ENCODE results near the gene ZBTB20. TPM values are rescaled to one million over a fixed set of nuclear protein-coding genes. Genes with fewer than 3 reads are reported as not detected.

The ZBTB20 gene
- total and polyA plus RNA-seq, 2 donors (not counting 1 experiment from before 2014, with no cell fraction given), result 4.0 to 123 TPM

DNA sequence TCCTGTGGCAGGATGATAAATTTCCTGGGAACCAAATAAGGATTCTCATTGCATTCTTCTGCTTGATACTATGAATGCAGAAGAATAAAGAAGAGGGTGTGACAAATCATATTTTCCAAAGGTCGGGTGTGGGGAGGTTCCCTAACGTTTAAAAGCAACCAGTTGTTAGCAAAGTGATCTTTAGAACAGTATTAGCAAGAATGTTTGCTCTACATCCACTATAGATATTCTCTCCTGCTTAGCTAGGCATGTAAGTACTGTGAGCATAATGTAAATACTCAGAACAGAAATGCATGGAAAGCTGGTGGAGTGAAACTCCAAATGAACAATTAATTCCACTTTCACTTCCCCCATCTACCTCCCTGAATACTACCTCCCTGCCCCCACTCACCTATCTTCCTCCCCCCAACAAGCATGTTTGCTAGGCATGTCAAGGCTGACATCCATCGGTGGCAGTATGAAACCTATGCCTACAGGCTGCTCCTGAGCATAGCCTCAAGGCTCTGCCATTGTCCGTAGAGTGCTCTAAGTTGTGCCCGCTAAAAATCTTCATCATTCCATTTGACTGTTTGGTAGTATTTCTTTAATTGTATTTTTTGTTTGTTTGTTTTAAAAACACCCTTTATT is 523.6 kb downstream of the ZBTB20 start:
- Histone ChIP-seq H3K9me3 (ENCODE audit: control extremely low read depth in 1 of 3, control insufficient read depth in 2 of 3, insufficient read depth in 1 of 3, low read length in 2 of 3) (no peaks in the 10 kb centered on the region), H3K27ac (ENCODE audit: low read length in 2 of 2) (no peak overlapping the region), H3K4me1 (ENCODE audit: control insufficient read depth in 2 of 2, insufficient read depth in 2 of 2, low read length in 2 of 2) (peaks cover 4 to 6% of the 10 kb centered on the region in 2 donors), H3K79me2 (ENCODE audit: control insufficient read depth, insufficient read depth, low read length) (no peaks in the 10 kb centered on the region), H3K9ac (ENCODE audit: low read length) (no peak overlapping the region), H2AFZ (ENCODE audit: insufficient read depth, low read depth, low read length, poor library complexity, severe bottlenecking) (no peak overlapping the region), H3K4me2 (replicated peaks; ENCODE audit: low read depth, low read length, poor library complexity, severe bottlenecking) (no peak overlapping the region), H3K27me3 (replicated peaks in 1 of 4; ENCODE audit: control extremely low read depth in 1 of 4, control insufficient read depth in 3 of 4, insufficient read depth in 4 of 4, low read length in 3 of 4) (no peaks in the 10 kb centered on the region), H3K36me3 (replicated peaks in 1 of 2; ENCODE audit: control extremely low read depth in 1 of 2, control insufficient read depth in 1 of 2, extremely low read depth in 1 of 2, insufficient read depth in 2 of 2, low read length in 1 of 2) (peaks cover 2 to 3% of the 10 kb centered on the region in 2 experiments), H4K20me1 (ENCODE audit: control insufficient read depth, insufficient read depth, low read length, poor library complexity, severe bottlenecking) (no peaks in the 10 kb centered on the region), H3K4me3 (ENCODE audit: control extremely low read depth in 1 of 5, extremely low read depth in 1 of 5, insufficient read depth in 1 of 5, low read depth in 2 of 5, low read length in 4 of 5) (no peak overlapping the region)
- Mint-ChIP-seq H3K27ac (no peak overlapping the region), H3K4me1 (peaks cover 25% of the 10 kb centered on the region), H3K4me3 (no peak overlapping the region), H3K9me3 (ENCODE audit: insufficient read depth) (no peaks in the 10 kb centered on the region), H3K27me3 (no peaks in the 10 kb centered on the region)
- WGBS (ENCODE audit: insufficient coverage), result 100% methylated on average over 1 of the region's 5 CpGs
- DNase-seq (peak; percentile 14), ATAC-seq (ENCODE audit: low read depth) (no peak)
- ChIA-PET POLR2A (no interaction called here), CTCF (no interaction called here)
- intact Hi-C loops (cut with micrococcal nuclease), result no loop called here
- TF ChIP-seq, protein P1, sequence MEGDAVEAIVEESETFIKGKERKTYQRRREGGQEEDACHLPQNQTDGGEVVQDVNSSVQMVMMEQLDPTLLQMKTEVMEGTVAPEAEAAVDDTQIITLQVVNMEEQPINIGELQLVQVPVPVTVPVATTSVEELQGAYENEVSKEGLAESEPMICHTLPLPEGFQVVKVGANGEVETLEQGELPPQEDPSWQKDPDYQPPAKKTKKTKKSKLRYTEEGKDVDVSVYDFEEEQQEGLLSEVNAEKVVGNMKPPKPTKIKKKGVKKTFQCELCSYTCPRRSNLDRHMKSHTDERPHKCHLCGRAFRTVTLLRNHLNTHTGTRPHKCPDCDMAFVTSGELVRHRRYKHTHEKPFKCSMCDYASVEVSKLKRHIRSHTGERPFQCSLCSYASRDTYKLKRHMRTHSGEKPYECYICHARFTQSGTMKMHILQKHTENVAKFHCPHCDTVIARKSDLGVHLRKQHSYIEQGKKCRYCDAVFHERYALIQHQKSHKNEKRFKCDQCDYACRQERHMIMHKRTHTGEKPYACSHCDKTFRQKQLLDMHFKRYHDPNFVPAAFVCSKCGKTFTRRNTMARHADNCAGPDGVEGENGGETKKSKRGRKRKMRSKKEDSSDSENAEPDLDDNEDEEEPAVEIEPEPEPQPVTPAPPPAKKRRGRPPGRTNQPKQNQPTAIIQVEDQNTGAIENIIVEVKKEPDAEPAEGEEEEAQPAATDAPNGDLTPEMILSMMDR (IDR thresholded peaks at IDR 0.05), result no peak
- no peak for TF ChIP-seq EZH2 (IDR thresholded peaks at IDR 0.05; ENCODE audit: borderline replicate concordance, insufficient read depth, low read depth, low read length, poor library complexity, severe bottlenecking)

DNA sequence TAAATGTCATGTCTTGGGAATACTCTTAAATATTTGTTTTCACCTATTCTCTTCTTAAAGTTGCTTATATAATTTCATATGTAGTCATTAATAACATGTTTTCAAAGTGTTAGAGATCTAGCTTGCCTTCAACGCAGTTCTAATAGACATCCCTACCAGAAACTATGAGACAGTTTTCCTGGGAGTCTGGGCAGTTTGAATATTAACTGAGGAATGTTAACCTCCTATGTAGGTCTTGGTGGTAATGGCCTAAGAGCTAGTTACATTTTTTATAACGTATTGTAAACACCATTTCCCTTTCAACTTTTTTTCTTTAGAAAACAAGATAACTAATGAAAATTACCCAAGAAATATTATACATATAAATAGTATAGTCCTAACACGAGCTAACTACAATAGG is 525.1 kb downstream of the ZBTB20 start:
- Histone ChIP-seq H4K20me1 (ENCODE audit: control insufficient read depth, insufficient read depth, low read length, poor library complexity, severe bottlenecking) (no peaks in the 10 kb centered on the region), H3K27me3 (replicated peaks in 1 of 4; ENCODE audit: control extremely low read depth in 1 of 4, control insufficient read depth in 3 of 4, insufficient read depth in 4 of 4, low read length in 3 of 4) (no peaks in the 10 kb centered on the region), H3K36me3 (replicated peaks in 1 of 2; ENCODE audit: control extremely low read depth in 1 of 2, control insufficient read depth in 1 of 2, extremely low read depth in 1 of 2, insufficient read depth in 2 of 2, low read length in 1 of 2) (peaks cover 2 to 3% of the 10 kb centered on the region in 2 experiments), H3K4me3 (ENCODE audit: control extremely low read depth in 1 of 5, extremely low read depth in 1 of 5, insufficient read depth in 1 of 5, low read depth in 2 of 5, low read length in 4 of 5) (no peak overlapping the region), H3K27ac (ENCODE audit: low read length in 2 of 2) (no peak overlapping the region), H3K9me3 (ENCODE audit: control extremely low read depth in 1 of 3, control insufficient read depth in 2 of 3, insufficient read depth in 1 of 3, low read length in 2 of 3) (no peaks in the 10 kb centered on the region), H3K9ac (ENCODE audit: low read length) (no peak overlapping the region), H3K4me2 (replicated peaks; ENCODE audit: low read depth, low read length, poor library complexity, severe bottlenecking) (no peak overlapping the region), H3K79me2 (ENCODE audit: control insufficient read depth, insufficient read depth, low read length) (no peaks in the 10 kb centered on the region), H3K4me1 (ENCODE audit: control insufficient read depth in 2 of 2, insufficient read depth in 2 of 2, low read length in 2 of 2) (peaks cover 4 to 6% of the 10 kb centered on the region in 2 donors), H2AFZ (ENCODE audit: insufficient read depth, low read depth, low read length, poor library complexity, severe bottlenecking) (no peak overlapping the region)
- ChIA-PET CTCF (no interaction called here), POLR2A (no interaction called here)
- Mint-ChIP-seq H3K27ac (no peak overlapping the region), H3K4me1 (peaks cover 25% of the 10 kb centered on the region), H3K4me3 (no peak overlapping the region), H3K9me3 (ENCODE audit: insufficient read depth) (no peaks in the 10 kb centered on the region), H3K27me3 (no peaks in the 10 kb centered on the region)
- WGBS (ENCODE audit: insufficient coverage), result no CpG with 5 or more reads among the region's 3 CpGs
- intact Hi-C loops (cut with micrococcal nuclease), result no loop called here
- TF ChIP-seq EZH2 (IDR thresholded peaks at IDR 0.05; ENCODE audit: borderline replicate concordance, insufficient read depth, low read depth, low read length, poor library complexity, severe bottlenecking), result no peak
- TF ChIP-seq, protein P1 (IDR thresholded peaks at IDR 0.05), result no peak
- DNase-seq (no peak), ATAC-seq (ENCODE audit: low read depth) (no peak)

Data from B cell (primary cell).